Caki2 (cell line): ENCODE measurements around the gene CBX2. TPM values are rescaled to one million over a fixed set of nuclear protein-coding genes. Genes with fewer than 3 reads are reported as not detected.

Experiments used
- DNase-seq: peaks from one replicate; pipeline ENCODE4 v3.0.0-alpha.2; 2015; ENCODE audit warnings: low read depth
- in situ Hi-C: cut with HindIII; loops from 2 replicates; pipeline ENCODE4 v1.10.0; 2016; ENCODE audit warnings: low sequenced_read_pairs, low pct_unique_long_range_greater_than_20kb, mixed read lengths
- total RNA-seq: library from RNA; depleted of rRNA; stranded (reverse); fragments of >200 nt; shearing (Covaris generic); gene quantifications from 2 replicates; pipeline ENCODE4 v1.2.3, GENCODE V29; 2014; ENCODE audit warnings: low replicate concordance; rRNA removed

CBX2 gene
- total RNA-seq: 14.7 and 18.7 TPM in 2 replicates

- in situ Hi-C loops: no loop called here
- peak; percentile 50 for DNase-seq
These were observed at the start of gene CBX2 for GRCh38 chr17:79777894-79778503. CBX2 (plus strand) TSS chr17:79778148; CDS start chr17:79778236, 88 bp downstream.

GRCh38 chr17:79728169-79728907, 49.6 kb upstream of the CBX2 start:
- peak; percentile 77 for DNase-seq

GRCh38 chr17:79728908-79729471, 49.0 kb upstream of the CBX2 start:
- in situ Hi-C loops: no loop called here
- DNase-seq: no peak

More at GRCh38 chr17:79728169-79728907, 49.6 kb upstream of the CBX2 start:
- in situ Hi-C loops: no loop called here

- no peak for DNase-seq
- in situ Hi-C loops: no loop called here
These were observed 48.2 kb upstream of the CBX2 start for GRCh38 chr17:79729761-79730160.

- in situ Hi-C loops: no loop called here
These were observed 47.5 kb upstream of the CBX2 start for GRCh38 chr17:79730437-79730768.

GRCh38 chr17:79730769-79731483, 47.0 kb upstream of the CBX2 start, which contains the start of gene ENPP7:
ENPP7 (plus strand) TSS chr17:79730943; CDS start chr17:79731140, 197 bp downstream.
- in situ Hi-C loops: no loop called here
- DNase-seq: no peak

More at GRCh38 chr17:79730437-79730768, 47.5 kb upstream of the CBX2 start:
- DNase-seq: no peak

GRCh38 chr17:79732254-79732653, 45.7 kb upstream of the CBX2 start:
- in situ Hi-C loops: no loop called here
- no peak for DNase-seq

- in situ Hi-C loops: no loop called here
These were observed 44.9 kb upstream of the CBX2 start for GRCh38 chr17:79732804-79733691.

GRCh38 chr17:79733692-79734070, 44.3 kb upstream of the CBX2 start:
- in situ Hi-C loops: no loop called here
- DNase-seq: no peak

More at GRCh38 chr17:79732804-79733691, 44.9 kb upstream of the CBX2 start:
- DNase-seq: no peak

- DNase-seq: no peak
- in situ Hi-C loops: no loop called here
These were observed 42.9 kb upstream of the CBX2 start for GRCh38 chr17:79735096-79735495.

- in situ Hi-C loops: no loop called here
These were observed 40.7 kb upstream of the CBX2 start for GRCh38 chr17:79737046-79737921.

GRCh38 chr17:79737922-79738578, 39.9 kb upstream of the CBX2 start:
- in situ Hi-C loops: no loop called here
- DNase-seq: no peak

More at GRCh38 chr17:79737046-79737921, 40.7 kb upstream of the CBX2 start:
- no peak for DNase-seq

- in situ Hi-C loops: no loop called here
These were observed 39.3 kb upstream of the CBX2 start for GRCh38 chr17:79738643-79739042.

GRCh38 chr17:79739148-79740062, 38.5 kb upstream of the CBX2 start:
- DNase-seq: no peak
- in situ Hi-C loops: no loop called here

More at GRCh38 chr17:79738643-79739042, 39.3 kb upstream of the CBX2 start:
- no peak for DNase-seq

GRCh38 chr17:79740413-79740812, 37.5 kb upstream of the CBX2 start:
- in situ Hi-C loops: no loop called here
- peak; percentile 65 for DNase-seq

- in situ Hi-C loops: no loop called here
- no peak for DNase-seq
These were observed 36.6 kb upstream of the CBX2 start for GRCh38 chr17:79741401-79741750.
